Heart left ventricle (tissue), 13 donors: ENCODE results near the gene CHRM1.

Source experiments
- POLR2A ChIP-seq, 2 donors: fragments of 450-650 bp; IDR thresholded peaks; one replicate each; pipeline ENCODE4 v1.6.1; 2017; ENCODE audit warnings: antibody characterized with exemption in 2 of 2, mild to moderate bottlenecking in 2 of 2, moderate library complexity in 2 of 2
- TF ChIP-seq, protein P1 (sequence below), 12 donors: fragments of 200-600 bp; sonication (generic) in 4 of 12; IDR thresholded peaks; one replicate each; pipeline versions ENCODE4 v1.5.0 to v1.8.0; 2018 to 2022; ENCODE audit warnings: antibody characterized with exemption in 12 of 12, mild to moderate bottlenecking in 5 of 12
- donor health status: ischemic (EF 13 %, LVEDD 7.1; RV severe dilation, severe dysfunction).
- donor health status: DM: no; HTN: yes; CAD: no.
- donor health status: DM: no; HTN: no; CAD: no.
- donor health status: ischemic (EF 25% LVEDD 6.9; RV normal size, moderate dysfunction).
- donor health status: ischemic (EF 25% LVEDD 5.7; RV mildly dilated, moderate dysfunction).
- donor health status: ischemic (EF 35%, LVEDD 5.7; RV mildly dilated, moderate dysfunction).
- donor health status: nonischemic (EF 11% LVEDD 7.7; RV severe dilation, severe dysfunction).
- donor health status: DM: yes; HTN: yes; CAD: no.
- donor health status: PGD.
- donor health status: ischemic (EF 29% LVEDD 5.4; RV normal size, mild dysfunction).
- donor health status: nonischemic (EF 23%, LVEDD 6.1; RV moderate dilation, normal function).

DNA sequence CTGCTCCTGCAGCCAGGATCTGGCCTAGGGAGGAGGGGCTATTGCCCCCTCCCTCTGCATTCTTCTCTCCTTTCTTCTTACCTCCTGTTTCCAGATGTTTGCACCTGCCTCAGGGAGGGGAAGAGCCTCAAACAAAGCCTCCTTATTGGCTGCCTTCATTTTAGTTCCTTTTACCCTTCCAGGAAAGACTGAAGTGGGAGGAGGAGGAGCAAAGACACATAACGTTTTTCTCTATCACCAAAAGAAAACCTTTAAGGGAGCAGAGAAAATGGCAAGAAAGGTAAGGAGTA is 13.3 kb upstream of the CHRM1 start:
- TF ChIP-seq, protein P1, sequence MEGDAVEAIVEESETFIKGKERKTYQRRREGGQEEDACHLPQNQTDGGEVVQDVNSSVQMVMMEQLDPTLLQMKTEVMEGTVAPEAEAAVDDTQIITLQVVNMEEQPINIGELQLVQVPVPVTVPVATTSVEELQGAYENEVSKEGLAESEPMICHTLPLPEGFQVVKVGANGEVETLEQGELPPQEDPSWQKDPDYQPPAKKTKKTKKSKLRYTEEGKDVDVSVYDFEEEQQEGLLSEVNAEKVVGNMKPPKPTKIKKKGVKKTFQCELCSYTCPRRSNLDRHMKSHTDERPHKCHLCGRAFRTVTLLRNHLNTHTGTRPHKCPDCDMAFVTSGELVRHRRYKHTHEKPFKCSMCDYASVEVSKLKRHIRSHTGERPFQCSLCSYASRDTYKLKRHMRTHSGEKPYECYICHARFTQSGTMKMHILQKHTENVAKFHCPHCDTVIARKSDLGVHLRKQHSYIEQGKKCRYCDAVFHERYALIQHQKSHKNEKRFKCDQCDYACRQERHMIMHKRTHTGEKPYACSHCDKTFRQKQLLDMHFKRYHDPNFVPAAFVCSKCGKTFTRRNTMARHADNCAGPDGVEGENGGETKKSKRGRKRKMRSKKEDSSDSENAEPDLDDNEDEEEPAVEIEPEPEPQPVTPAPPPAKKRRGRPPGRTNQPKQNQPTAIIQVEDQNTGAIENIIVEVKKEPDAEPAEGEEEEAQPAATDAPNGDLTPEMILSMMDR (IDR thresholded peaks at IDR 0.05): no peak
- no peak for TF ChIP-seq POLR2A (IDR thresholded peaks at IDR 0.05)
